Mammary epithelial cell (primary cell): ENCODE measurements around the gene S100A7A.

Experiments
- EZH2 ChIP-seq: IDR thresholded peaks from 2 replicates; pipeline ENCODE4 v1.6.1; 2012; ENCODE audit warnings: low read length, inconsistent platforms, borderline replicate concordance
- TF ChIP-seq, protein P1 (sequence below), 2 donors: IDR thresholded peaks in 1 of 2; conservative IDR thresholded peaks in 1 of 2; 2 replicates each; pipeline ENCODE4 v1.5.1; 2011 to 2012; ENCODE audit warnings: inconsistent platforms in 2 of 2, low read length in 2 of 2, mild to moderate bottlenecking in 2 of 2, control low read depth in 1 of 2, low read depth in 1 of 2; ENCODE audit not compliant: insufficient read depth in 1 of 2; ENCODE audit errors: extremely low read depth in 1 of 2

DNA sequence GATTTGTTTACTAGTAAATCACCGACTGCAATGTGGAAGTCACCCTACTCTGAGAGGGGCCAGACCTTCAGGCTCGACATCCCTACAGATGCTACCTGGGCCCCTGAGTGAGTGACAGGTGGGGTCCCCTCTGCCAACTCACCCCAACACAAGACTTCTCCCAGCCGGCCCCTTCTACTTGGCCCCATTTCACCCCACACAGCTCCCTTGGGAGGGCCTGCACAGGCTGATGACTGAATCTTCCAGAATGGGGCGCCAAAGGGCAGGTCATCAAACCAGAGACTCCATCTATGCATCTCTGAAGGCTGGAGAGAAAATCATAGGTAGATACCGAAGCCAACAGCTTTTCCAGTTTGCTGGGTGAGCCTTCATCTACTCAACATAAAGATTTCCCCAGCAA is 16.1 kb upstream of the S100A7A start:
- TF ChIP-seq, protein P1, sequence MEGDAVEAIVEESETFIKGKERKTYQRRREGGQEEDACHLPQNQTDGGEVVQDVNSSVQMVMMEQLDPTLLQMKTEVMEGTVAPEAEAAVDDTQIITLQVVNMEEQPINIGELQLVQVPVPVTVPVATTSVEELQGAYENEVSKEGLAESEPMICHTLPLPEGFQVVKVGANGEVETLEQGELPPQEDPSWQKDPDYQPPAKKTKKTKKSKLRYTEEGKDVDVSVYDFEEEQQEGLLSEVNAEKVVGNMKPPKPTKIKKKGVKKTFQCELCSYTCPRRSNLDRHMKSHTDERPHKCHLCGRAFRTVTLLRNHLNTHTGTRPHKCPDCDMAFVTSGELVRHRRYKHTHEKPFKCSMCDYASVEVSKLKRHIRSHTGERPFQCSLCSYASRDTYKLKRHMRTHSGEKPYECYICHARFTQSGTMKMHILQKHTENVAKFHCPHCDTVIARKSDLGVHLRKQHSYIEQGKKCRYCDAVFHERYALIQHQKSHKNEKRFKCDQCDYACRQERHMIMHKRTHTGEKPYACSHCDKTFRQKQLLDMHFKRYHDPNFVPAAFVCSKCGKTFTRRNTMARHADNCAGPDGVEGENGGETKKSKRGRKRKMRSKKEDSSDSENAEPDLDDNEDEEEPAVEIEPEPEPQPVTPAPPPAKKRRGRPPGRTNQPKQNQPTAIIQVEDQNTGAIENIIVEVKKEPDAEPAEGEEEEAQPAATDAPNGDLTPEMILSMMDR (conservative IDR thresholded peaks at IDR 0.05 in 1 of 2, IDR thresholded peaks at IDR 0.05 in 1 of 2; ENCODE audit: extremely low read depth in 1 of 2, insufficient read depth in 1 of 2, low read depth in 1 of 2, low read length in 2 of 2): peak in 1 of 2 donors; percentile 52
- no peak for TF ChIP-seq EZH2
